HTERT RPE-1 (cell line): Measurements from ENCODE around the gene TMEM214.

Source experiments
- in situ Hi-C: fragments of 300-500 bp; cut with MboI; formaldehyde crosslinking; loops from 4 replicates; pipeline ENCODE4 v1.14.3; 2020; ENCODE audit warnings: low sequenced_read_pairs

Gene TMEM214

GRCh38 chr2:27009083-27009482, 23.7 kb upstream of the TMEM214 start:
- in situ Hi-C loops, result no loop called here

- in situ Hi-C loops, result no loop called here
These were observed 23.0 kb upstream of the TMEM214 start for GRCh38 chr2:27009716-27010115.

DNA sequence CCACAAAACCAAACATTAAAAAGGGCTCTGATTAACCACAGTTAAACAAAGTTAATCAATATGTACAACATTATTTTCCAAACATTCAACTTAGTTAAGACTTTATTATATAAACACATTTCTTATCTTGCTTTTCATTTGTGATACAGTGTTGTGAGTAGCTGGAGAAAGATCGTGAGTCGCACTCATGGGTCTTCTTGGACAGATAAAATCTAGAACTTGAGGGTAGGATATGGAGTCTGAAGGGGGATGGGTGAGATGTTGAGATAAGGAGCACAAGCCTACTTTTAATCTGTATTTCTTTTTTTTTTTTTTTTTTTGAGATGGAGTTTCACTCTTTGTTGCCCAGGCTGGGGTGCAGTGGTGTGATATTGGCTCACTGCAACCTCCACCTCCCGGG, 22.6 kb upstream of the TMEM214 start:
- in situ Hi-C loops, result no loop called here

DNA sequence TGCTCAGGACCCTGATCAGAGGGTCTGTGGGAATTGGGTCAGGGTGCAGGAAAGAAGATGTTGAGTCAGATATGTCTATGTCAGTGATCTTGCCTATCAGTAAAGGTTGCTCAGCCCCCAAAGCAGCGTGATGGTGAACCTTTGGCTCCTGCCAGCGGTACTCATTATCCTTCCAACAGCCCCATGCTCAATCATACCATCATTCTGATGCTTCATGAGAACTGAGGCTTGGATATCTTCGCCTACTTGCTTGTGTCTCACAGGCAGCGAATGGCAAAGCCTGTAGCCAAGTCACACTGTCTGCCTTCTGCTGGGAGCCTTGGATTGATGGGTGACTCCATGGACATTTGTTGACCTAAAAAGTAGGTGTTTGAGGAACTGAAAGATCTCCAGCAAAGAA, 19.0 kb upstream of the TMEM214 start:
- in situ Hi-C loops, result no loop called here

GRCh38 chr2:27014771-27015433, 17.9 kb upstream of the TMEM214 start:
- in situ Hi-C loops, result no loop called here

DNA sequence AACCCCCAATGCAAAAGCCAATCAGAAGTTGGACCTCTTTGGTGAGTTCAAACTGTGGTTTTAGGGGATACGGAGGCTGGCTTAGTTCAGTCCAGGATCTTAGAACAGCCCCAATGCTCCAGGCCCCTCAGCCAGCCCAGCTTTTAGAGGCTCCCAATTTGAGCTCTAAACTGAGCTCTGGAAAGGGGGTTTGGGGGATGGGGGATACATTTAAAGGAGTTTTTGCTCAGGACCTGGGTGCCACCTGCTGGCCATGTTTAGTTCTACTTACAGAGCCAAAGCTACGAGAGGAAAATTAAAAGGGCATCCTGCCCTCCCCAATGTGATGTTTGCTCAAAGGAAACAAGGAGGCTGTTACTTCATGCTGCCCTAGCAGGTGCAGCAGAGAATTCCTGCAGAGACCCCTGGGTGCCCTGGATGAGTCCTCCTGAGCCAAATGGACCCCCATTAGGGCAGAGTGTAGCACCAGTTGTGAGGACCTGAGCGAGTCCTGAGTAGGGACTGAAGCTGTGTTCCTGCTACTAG, 15.9 kb upstream of the TMEM214 start:
- in situ Hi-C loops, result no loop called here

- in situ Hi-C loops, result no loop called here
These were observed 14.6 kb upstream of the TMEM214 start for GRCh38 chr2:27018142-27018541.

DNA sequence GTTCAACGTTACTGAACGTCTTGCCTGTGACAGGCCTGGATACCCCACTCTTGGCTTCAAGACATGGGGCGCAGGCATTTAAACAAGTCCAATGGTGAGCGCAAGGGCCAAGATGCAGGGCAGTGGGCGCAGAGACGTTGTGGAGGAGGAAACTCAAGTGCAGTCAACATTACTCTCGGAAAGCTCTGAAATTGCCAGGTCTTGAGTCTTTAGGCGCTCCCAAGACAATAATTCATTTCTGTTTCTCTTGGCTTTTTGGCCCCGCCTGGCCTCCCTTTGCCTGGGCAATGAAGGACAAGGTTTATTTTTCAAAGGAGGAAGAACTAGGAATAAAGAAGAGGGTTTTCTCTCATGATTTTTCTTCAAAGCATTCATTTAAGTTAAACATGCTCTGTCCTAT, 13.3 kb upstream of the TMEM214 start:
- in situ Hi-C loops, result no loop called here

GRCh38 chr2:27019931-27020855, 12.6 kb upstream of the TMEM214 start:
- in situ Hi-C loops, result no loop called here

GRCh38 chr2:27021253-27022049, 11.3 kb upstream of the TMEM214 start:
- in situ Hi-C loops, result no loop called here

DNA sequence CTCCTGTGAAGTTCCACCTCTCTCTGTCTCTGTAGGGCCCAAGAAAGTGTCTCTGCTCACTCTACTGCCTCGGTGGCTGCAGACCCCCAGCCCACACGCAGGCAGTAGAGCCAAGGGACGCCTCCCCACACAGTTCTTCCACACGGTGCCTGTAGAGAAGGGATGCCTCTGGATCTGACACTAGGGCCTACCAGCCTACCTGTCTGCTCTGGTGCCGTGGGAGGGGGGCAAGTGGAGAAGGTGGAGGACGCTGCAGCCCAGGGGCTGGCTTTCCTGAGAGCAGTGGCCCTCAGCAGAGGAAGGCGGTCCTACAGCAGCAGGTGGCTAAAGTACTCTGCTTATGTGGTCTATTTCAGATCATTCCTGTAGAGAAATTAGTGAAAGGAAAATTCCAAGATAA, 9.0 kb upstream of the TMEM214 start:
- in situ Hi-C loops, result no loop called here

DNA sequence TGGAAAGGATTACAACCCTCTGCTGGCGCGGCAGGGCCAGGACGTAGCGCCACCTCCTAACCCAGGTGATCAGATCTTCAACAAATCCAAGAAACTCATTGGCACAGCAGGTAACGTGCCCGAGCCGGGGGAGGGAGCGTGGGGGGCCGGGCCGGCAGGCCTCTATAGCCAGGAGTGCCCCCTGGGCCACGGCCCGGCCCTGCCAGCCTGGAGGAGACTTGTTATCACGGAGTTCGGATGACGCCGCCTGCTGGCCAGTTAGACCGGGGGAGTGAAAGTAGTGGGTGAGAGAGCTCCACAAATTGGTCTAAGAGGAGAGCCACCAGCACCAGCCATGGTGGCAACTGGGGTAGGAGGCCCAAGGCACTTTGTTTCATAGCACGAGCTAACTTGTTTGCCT, 8.6 kb upstream of the TMEM214 start:
- in situ Hi-C loops, result no loop called here

DNA sequence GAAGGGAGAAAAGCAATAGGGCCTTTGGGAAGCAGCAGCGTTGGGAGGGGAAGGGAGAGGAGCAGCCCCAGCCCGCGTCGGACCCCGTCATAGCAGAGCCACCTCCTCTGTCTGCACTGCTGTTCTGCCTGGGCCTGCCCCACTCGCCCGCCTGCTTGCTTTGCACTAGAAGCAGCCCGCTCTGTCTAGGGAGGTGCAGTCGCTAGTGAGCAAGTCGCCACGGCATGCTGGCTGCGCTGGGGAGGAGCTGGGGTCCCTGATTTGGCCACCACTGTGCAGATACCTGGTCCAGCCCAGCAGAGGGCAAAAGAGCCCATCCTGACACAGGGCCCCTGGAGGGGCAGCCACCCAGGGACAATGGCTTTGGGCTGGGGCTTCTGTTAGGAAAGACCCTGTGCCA, 8.0 kb upstream of the TMEM214 start:
- in situ Hi-C loops, result no loop called here

- in situ Hi-C loops, result no loop called here
These were observed 7.4 kb upstream of the TMEM214 start for GRCh38 chr2:27025281-27025800.

DNA sequence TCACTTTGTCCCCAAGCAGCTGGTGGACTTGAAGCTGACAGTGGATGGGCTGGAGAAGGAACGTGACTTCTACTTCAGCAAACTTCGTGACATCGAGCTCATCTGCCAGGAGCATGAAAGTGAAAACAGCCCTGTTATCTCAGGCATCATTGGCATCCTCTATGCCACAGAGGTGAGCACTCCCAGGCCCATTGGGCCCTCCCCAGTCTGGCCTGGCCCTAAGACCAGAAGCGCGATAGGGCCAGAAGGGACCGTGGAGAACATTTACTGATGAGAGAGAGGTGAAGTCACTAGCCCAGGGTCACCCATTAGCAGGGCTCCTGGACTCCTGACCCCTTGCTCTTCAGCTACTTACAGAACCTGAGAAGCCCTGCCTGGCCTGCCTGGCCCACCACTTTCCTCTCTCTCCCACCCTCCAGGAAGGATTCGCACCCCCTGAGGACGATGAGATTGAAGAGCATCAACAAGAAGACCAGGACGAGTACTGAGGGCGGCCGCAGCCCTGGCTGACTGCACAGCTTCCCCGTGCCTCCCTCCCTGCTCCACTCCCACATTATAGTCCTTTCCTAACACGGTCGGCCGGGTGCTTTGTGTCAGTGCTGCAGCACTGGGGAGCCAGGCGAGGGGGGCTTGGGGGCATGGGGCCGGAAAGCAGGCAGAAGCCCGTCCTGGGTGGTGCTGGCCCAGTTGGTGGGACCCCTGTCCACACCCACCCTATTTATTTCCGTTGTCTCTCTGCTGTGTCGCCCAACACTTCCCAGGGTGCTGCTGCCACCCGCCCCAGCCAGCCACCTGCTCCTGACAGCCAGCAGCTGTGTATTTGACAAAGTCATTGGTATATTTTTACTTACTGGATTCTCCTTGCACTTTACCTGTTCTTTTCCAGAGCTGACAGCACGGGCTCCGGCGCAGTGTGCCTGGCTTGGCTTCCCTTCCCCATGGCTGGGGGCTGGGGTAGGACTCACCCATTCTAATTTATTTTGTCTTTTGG, 6.6 kb upstream of the TMEM214 start:
- in situ Hi-C loops, result no loop called here

DNA sequence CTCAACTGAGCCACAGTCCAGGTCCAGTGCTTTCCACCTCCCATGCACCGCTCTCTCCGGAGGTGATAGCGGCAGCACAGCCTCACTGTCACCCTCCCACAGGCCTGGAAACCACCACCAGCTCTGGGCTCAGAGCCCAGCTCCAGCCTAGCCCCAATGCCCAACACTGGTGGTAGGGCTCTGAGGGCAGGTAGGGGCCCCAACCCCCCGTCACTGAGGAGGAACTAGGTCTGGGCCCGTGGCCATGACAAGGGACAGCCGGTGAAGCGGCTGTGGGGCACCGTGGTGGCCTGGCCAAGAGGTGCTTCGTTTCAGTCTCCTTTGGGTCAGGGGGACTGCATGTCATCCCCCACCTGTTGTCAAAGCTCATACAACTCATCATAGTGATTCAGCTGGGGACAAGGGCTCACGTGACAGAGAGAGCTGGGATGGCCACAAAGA, 5.5 kb upstream of the TMEM214 start:
- in situ Hi-C loops, result no loop called here

DNA sequence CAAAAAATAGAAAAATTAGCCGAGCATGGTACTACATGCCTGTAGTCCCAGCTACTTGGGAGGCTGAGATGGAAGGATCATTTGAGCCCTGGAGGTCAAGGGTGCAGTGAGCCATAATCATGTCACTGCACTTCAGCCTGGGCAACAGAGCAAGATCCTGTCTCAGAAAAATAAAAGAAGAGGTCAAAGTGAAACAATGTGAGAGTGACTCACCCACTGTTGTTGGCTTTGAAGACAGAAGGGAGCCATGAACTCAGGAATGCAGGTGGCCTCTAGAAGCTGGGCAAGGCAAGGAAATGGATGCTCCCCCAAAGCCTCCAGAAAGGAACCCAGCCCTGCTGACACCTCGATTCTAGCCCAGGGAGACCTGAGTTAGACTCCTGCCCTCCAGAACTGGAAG, 3.7 kb upstream of the TMEM214 start:
- in situ Hi-C loops, result no loop called here

DNA sequence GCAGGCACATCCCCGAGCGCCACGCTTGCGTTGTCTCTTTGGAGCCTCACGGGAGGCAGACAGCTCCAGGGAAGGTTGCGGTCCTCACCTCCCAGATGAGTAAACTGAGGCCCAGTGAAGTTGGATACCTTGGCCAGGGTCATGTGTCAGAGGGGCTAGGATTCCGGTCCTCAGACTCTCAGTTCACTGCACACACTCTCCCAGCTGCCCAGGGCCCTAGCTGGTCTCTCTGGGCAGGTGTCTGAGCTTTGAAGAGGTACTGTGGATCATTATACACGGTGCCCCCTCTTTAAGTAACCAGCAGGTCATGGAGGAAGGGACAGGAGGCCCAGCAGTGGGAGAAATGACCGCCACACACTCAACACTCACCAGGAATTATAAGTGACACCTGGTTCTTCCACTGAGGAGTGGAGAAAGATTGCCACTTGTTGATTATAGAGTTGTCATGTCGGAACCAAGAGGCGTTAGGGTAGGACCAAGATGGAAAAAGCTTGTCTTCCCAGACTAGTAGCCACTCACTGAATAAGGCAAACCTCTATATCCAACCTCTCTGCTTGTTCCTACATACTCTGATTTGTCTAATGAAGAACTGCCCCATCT, 588 bp downstream of the TMEM214 start:
- in situ Hi-C loops, result no loop called here

DNA sequence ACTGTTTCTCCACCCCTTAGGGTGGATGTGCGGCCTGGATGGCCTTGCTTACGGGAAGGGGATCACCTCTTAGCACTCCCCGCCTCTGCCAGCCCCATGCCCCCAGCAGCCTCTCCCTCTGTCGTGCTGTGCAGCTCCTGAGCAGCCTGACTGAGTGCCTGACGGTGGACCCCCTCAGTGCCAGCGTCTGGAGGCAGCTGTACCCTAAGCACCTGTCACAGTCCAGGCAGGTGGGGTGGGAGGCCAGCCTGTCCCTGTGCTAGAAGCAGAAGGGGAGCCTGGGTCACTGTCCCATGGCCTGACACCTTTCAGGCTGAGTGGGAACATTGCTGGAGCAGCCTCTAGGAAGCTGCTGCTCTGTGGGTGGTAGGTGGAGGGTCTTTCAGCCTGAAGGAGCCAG, 5.2 kb downstream of the TMEM214 start:
- in situ Hi-C loops, result no loop called here
